GM12892 (cell line): ENCODE measurements around the gene NPM1.

ENCODE experiments used
- POLR2A ChIP-seq: IDR thresholded peaks from 2 replicates; pipeline ENCODE4 v1.6.1; 2011; ENCODE audit warnings: low read depth, low read length, control low read depth
- POLR2AphosphoS5 ChIP-seq: IDR thresholded peaks from 2 replicates; pipeline ENCODE4 v1.6.1; 2011; ENCODE audit warnings: low read depth, low read length, control low read depth
- TAF1 ChIP-seq: IDR thresholded peaks from 2 replicates; pipeline ENCODE4 v1.6.1; 2011; ENCODE audit warnings: low read depth, mild to moderate bottlenecking, control low read depth, low read length, borderline replicate concordance

GRCh38 chr5:171344936-171345608, 42.6 kb upstream of the NPM1 start:
- TF ChIP-seq POLR2A (no peak), TAF1 (no peak), POLR2AphosphoS5 (no peak)
